HG03280 (cell line): ENCODE measurements around the gene P2RX2.

Source experiments
- ATAC-seq: cut with Tn5 transposase; IDR thresholded peaks from one replicate; pipeline ENCODE4 v1.9.1; 2021; ENCODE audit warnings: mild to moderate bottlenecking, moderate library complexity; ENCODE audit not compliant: unreplicated experiment

Gene P2RX2

DNA sequence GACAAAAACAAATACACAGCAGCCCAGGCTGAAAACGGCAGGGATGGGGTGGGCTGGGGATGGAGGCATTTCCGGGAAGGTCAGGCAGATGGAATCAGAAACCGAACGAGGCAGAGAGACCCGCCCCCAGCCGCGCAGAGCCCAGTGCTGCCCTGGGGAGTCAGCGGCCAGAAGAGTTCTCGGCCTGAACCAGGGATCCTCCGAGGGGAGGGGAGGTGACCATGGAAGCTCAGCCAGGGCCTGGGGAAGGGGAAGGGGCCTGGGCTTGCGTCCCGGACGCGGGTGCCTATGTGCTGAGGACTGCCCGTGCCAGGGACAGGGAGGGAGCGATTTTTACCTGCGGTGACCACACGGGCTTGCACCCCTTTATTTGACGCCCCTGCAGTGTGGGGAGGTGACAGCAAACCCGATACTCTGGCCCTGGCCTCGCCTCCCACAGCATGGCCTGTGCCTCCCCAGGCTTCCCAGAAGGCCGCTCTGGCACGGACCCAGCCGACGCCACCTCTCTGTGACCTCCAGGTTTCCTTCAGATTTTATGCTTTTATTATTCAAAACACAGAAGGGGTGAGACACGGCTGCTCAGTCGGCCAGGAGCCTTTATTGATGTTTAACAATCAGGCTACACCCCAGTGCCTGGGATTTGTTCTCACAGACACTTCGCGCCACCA is 15.9 kb upstream of the P2RX2 start:
- no peak for ATAC-seq

GRCh38 chr12:132603240-132604150 is 15.1 kb upstream of the P2RX2 start:
- ATAC-seq = no peak

- no peak for ATAC-seq
Measured at GRCh38 chr12:132604151-132604618, 14.4 kb upstream of the P2RX2 start.

DNA sequence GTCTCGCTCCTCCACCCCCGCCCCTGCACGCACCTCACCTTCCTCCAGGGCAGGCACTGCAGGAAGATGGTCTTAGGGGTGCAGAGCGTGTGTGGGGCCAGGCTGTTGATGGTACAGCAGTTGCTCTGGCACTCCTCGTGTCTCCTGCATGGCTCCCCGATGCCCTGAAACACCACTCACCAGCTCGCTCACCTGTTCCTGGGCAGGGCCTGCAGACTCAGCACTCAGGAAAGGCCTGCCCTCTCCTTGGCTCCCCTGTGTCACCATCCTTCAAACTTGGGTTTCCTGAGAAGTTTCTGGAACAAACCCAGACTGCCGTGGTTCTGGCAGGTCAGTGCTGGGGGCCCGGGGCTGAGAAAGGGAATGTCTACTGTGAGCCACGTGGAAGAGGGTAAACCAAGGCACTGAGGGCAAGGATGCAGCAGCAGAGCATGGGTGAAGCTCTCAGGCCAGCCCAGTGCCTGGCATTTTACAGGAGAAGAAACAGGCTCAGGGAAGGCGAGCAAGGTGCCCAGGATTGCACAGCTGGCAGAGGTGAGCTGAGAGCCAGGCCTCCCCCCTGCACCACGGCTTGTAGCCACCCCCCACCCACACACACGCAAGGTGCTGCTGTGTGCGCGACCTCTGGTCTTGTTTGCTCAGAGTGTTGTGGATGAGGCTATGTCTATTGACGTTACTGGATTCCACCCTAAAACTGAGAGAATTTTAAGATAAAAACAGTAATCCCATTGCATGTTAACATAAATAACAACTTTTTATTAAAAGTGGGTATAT is 13.7 kb upstream of the P2RX2 start:
- ATAC-seq = no peak

- ATAC-seq = no peak
Measured at GRCh38 chr12:132605892-132606291, 12.7 kb upstream of the P2RX2 start.

DNA sequence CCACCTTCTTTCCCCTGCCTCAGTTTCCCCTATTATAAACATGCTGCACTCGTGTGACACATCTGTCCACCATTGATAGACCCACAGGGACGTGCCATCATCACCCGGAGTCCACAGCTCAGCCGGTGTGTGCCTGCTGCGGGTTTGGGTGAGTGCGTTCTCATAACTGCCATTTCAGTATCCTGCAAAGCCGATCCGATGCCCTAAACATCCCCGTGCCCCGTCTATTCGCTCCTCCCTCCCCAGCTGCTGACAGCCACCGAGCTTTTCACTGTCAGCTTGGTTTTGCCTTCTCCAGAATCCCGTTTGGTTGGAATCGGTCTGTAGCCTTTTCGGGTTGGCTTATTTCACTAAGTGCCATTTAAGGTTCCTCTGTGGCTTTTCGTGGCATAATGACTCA is 12.1 kb upstream of the P2RX2 start:
- no peak for ATAC-seq

GRCh38 chr12:132606927-132607326 is 11.6 kb upstream of the P2RX2 start:
- no peak for ATAC-seq

DNA sequence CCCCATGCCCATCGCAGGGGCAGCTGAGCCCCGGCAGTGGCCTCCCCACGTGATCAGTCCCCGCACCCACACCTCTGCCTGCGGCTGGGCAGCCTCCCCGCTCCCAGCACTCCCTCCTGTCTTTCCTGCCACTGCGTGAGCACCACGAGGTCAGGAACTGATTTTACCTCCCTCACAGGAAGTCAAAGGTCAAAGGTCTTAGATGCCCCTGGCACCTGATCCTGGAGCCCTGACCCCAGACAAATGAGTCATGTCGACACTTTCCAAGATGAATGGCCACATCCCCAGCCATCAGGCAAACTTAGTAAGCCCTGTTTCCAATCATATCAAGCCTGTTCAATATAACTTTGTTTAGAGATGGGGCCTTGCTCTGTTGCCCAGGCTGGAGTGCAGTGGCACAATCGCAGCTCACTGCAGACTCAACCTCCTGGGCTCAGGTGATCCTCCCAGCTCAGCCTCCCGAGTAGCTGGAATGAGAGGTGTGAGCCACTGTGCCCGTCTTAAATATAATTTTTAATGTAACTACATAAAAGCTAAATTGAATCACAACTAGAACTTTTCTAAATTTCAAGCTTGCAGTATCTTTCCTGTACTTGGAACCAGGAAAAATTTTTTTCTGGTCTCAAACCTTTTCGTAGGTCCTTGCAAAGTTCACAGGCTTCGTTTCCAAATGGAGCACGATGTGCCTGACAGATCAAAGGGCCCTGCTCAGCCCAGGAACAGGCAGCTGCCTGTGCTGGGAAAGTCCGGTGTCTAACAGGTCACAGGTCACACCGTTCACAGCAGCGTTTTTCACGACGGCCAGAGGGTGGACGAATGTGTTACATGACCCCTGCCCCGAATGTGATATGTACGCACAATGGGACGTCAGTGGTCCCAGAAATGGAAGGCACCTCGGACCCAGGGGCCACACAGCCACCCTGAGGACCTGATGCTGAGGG is 10.1 kb upstream of the P2RX2 start:
- ATAC-seq = no peak

GRCh38 chr12:132610051-132610759 is 8.4 kb upstream of the P2RX2 start, which contains the start of gene LRCOL1:
Gene LRCOL1 (minus strand): TSS chr12:132610582. CDS start chr12:132606251, 4,331 bp downstream.
- ATAC-seq = no peak

- ATAC-seq = no peak
Measured at GRCh38 chr12:132610866-132611602, 7.5 kb upstream of the P2RX2 start.

- ATAC-seq = no peak
Measured at GRCh38 chr12:132611620-132612019, 7.0 kb upstream of the P2RX2 start.

DNA sequence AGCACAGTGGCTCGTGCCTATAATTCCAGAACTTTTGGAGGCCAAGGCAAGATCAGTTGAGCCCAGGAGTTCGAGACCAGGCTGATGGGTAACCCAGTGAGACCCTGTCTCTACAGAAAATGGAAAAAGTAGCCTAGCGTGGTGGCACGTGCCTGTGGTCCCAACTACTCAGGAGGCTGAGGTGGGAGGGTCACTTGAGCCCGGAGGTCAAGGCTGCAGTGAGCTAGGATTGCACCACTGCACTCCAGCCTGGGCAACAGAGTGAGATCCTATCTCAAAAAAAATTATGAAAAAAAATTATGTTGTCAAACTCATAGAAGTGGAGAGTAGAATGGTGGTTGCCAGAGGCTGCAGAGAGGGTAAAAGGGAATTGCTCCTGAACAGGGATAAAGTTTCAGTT is 4.5 kb upstream of the P2RX2 start:
- no peak for ATAC-seq

GRCh38 chr12:132614861-132615578 is 3.6 kb upstream of the P2RX2 start:
- ATAC-seq = peak; percentile 62

- no peak for ATAC-seq
Measured at GRCh38 chr12:132615579-132616038, 3.0 kb upstream of the P2RX2 start.

GRCh38 chr12:132617135-132617701 is 1.4 kb upstream of the P2RX2 start:
- no peak for ATAC-seq

- ATAC-seq = no peak
Measured at GRCh38 chr12:132617822-132618682, 524 bp upstream of the P2RX2 start.

- no peak for ATAC-seq
Measured at GRCh38 chr12:132619071-132619385, 452 bp downstream of the P2RX2 start.
